ENCODE results near the gene PCDH1. TPM values are rescaled to one million over a fixed set of nuclear protein-coding genes. Genes with fewer than 3 reads are reported as not detected.

PCDH1 gene
- total RNA-seq, 1 experiment from 2014 or later, result 0.45 TPM

DNA sequence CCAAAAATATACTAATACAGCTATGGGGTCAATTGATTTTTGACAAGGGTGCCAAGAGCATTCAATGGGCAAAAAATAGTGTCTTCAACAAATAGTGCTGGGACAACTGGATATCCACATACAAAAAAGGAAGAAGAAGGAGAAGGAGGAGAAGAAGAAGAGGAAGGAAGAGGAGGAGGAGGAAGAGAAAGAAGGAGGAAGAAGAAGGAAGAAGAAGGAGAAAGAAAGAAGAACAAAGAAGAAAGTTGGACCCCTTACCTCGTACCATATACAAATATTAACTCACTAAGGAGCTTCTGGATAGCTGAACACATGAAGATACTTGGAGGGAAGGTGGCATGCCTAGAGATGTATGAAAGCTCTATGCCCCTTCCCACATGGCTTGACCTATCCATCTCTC is 28.3 kb upstream of the PCDH1 start:
- ChIA-PET POLR2A (ENCODE audit: low non-redundant PET) (interaction anchor here (0.6 to 0.7 kb wide), 2 partner anchors 287 to 407 kb away, joined by 3 read pairs; no protein-coding TSS in a partner anchor), CTCF (interaction anchor here (0.7 to 0.8 kb wide), 2 partner anchors 27 to 40 kb away, joined by 3 to 4 read pairs; no protein-coding TSS in a partner anchor)
- TF ChIP-seq CTCF (conservative IDR thresholded peaks at IDR 0.05; ENCODE audit: low read depth, low read length) (no peak), EZH2 (IDR thresholded peaks at IDR 0.05; ENCODE audit: borderline replicate concordance, low read depth, low read length, poor library complexity, severe bottlenecking) (no peak)
- Histone ChIP-seq H3K27ac (ENCODE audit: low read depth, low read length, poor library complexity, severe bottlenecking) (no peak overlapping the region), H3K9me3 (ENCODE audit: low read depth, low read length, poor library complexity, severe bottlenecking) (no peaks in the 10 kb centered on the region), H3K36me3 (ENCODE audit: insufficient read depth, low read length, poor library complexity, severe bottlenecking) (no peaks in the 10 kb centered on the region), H3K4me3 (ENCODE audit: low read depth, low read length, poor library complexity, severe bottlenecking) (no peak overlapping the region), H3K27me3 (replicated peaks; ENCODE audit: insufficient read depth, low read depth, low read length, poor library complexity) (no peaks in the 10 kb centered on the region), H3K4me1 (ENCODE audit: insufficient read depth, low read length, poor library complexity, severe bottlenecking) (no peaks in the 10 kb centered on the region)
- intact Hi-C loops (cut with micrococcal nuclease; ENCODE audit: unreplicated experiment), result no loop called here
- no peak for DNase-seq (ENCODE audit: low spot score)
- BruUV-seq (replicated peaks), result no TSS peak

GRCh38 chr5:141904551-141904950 is 26.3 kb upstream of the PCDH1 start:
- Histone ChIP-seq H3K27me3 (replicated peaks; ENCODE audit: insufficient read depth, low read depth, low read length, poor library complexity) (no peaks in the 10 kb centered on the region), H3K27ac (ENCODE audit: low read depth, low read length, poor library complexity, severe bottlenecking) (no peak overlapping the region), H3K4me3 (ENCODE audit: low read depth, low read length, poor library complexity, severe bottlenecking) (no peak overlapping the region), H3K36me3 (ENCODE audit: insufficient read depth, low read length, poor library complexity, severe bottlenecking) (no peaks in the 10 kb centered on the region), H3K9me3 (ENCODE audit: low read depth, low read length, poor library complexity, severe bottlenecking) (no peaks in the 10 kb centered on the region), H3K4me1 (ENCODE audit: insufficient read depth, low read length, poor library complexity, severe bottlenecking) (no peaks in the 10 kb centered on the region)
- CTCF ChIA-PET, result interaction anchor here (0.6 to 1.0 kb wide), 2 partner anchors 15 to 57 kb away, joined by 3 to 4 read pairs; no protein-coding TSS in a partner anchor
- BruUV-seq (replicated peaks), result no TSS peak
- intact Hi-C loops (cut with micrococcal nuclease; ENCODE audit: unreplicated experiment), result no loop called here
- DNase-seq (ENCODE audit: low spot score), result no peak
- no peak for TF ChIP-seq CTCF (conservative IDR thresholded peaks at IDR 0.05; ENCODE audit: low read depth, low read length)
- TF ChIP-seq EZH2 (IDR thresholded peaks at IDR 0.05; ENCODE audit: borderline replicate concordance, low read depth, low read length, poor library complexity, severe bottlenecking), result no peak
- POLR2A ChIA-PET (ENCODE audit: low non-redundant PET), result no interaction called here

DNA sequence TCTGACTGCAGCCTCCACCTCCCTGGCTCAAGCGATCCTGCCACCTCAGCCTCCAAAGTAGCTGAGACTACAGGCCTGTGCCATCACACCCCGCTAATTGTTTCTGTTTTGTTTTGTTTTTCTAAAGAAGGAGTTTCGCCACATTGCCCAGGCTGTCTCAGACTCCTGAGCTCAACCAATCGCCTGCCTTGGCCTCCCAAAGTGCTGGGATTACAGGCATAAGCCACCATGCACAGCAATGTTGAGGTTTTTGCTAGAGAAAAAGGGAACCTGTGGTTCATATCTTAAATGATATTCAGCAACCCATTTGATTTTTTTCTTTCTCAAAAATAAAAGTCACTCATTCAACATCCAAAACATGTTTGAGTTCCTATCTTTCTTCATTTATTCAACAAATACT is 25.1 kb upstream of the PCDH1 start:
- no peaks in the 10 kb centered on the region for H3K36me3 ChIP-seq (ENCODE audit: insufficient read depth, low read length, poor library complexity, severe bottlenecking)
- H3K4me1 ChIP-seq (ENCODE audit: insufficient read depth, low read length, poor library complexity, severe bottlenecking), result no peaks in the 10 kb centered on the region
- H3K9me3 ChIP-seq (ENCODE audit: low read depth, low read length, poor library complexity, severe bottlenecking), result no peaks in the 10 kb centered on the region
- no TSS peak for BruUV-seq (replicated peaks)
- no peak overlapping the region for H3K27ac ChIP-seq (ENCODE audit: low read depth, low read length, poor library complexity, severe bottlenecking)
- intact Hi-C loops (cut with micrococcal nuclease; ENCODE audit: unreplicated experiment), result no loop called here
- H3K4me3 ChIP-seq (ENCODE audit: low read depth, low read length, poor library complexity, severe bottlenecking), result no peak overlapping the region
- H3K27me3 ChIP-seq (replicated peaks; ENCODE audit: insufficient read depth, low read depth, low read length, poor library complexity), result no peaks in the 10 kb centered on the region
- no peak for DNase-seq (ENCODE audit: low spot score)
- ChIA-PET POLR2A (ENCODE audit: low non-redundant PET) (no interaction called here), CTCF (interaction anchor here (0.8 kb wide), 1 partner anchor 21 kb away, joined by 3 read pairs; no protein-coding TSS in a partner anchor)
- TF ChIP-seq CTCF (conservative IDR thresholded peaks at IDR 0.05; ENCODE audit: low read depth, low read length), result no peak
- no peak for TF ChIP-seq EZH2 (IDR thresholded peaks at IDR 0.05; ENCODE audit: borderline replicate concordance, low read depth, low read length, poor library complexity, severe bottlenecking)

Data from A673 (cell line).